Caco-2 (cell line): ENCODE data around the gene TAS2R50. TPM values are rescaled to one million over a fixed set of nuclear protein-coding genes. Genes with fewer than 3 reads are reported as not detected.

ENCODE experiments used
- BruUV-seq: library from RNA; stranded (reverse); fragments of 400-500 nt; replicated peaks from 2 replicates; lab custom pipeline; 2021; lab: Mats Ljungman, UMichigan
- CTCF ChIA-PET: fragments of 300-600 bp; sonication (Branson Sonifier 250); formaldehyde crosslinking; loops from one replicate; lab custom pipeline; 2022; ENCODE audit warnings: antibody characterized with exemption; lab: Charles Lee
- POLR2A ChIA-PET: fragments of 300-600 bp; sonication (Branson Sonifier 250); formaldehyde crosslinking; loops from one replicate; lab custom pipeline; 2022; ENCODE audit warnings: antibody characterized with exemption; lab: Charles Lee
- DNase-seq, 2 experiments: peaks; one replicate each; pipeline versions ENCODE4 v3.0.0 to v3.0.0-alpha.2; 2020 to 2022
- H3K27me3 ChIP-seq: replicated peaks from 2 replicates; pipeline ENCODE4 v1.6.0; 2011; ENCODE audit warnings: low read length; ENCODE audit not compliant: control insufficient read depth, insufficient read depth
- H3K36me3 ChIP-seq: 2 replicates; pipeline ENCODE4 v1.5.1; 2011; ENCODE audit warnings: low read length; ENCODE audit not compliant: control insufficient read depth, insufficient read depth
- H3K4me1 ChIP-seq: fragments of 250-450 bp; sonication (Bioruptor Pico); 2 replicates; pipeline ENCODE4 v1.5.1; 2020; ENCODE audit warnings: mild to moderate bottlenecking
- H3K4me3 ChIP-seq: 2 replicates; pipeline ENCODE4 v1.5.1; 2011; ENCODE audit warnings: low read depth, mild to moderate bottlenecking, control low read depth, low read length
- H3K9me3 ChIP-seq: fragments of 250-450 bp; sonication (Bioruptor Pico); 2 replicates; pipeline ENCODE4 v1.5.1; 2020; ENCODE audit warnings: mild to moderate bottlenecking, moderate library complexity
- H3K27ac Mint-ChIP-seq: one replicate; pipeline ENCODE4 v1.8.0; 2022; ENCODE audit warnings: mixed read lengths; ENCODE audit not compliant: unreplicated experiment
- H3K27me3 Mint-ChIP-seq: one replicate; pipeline ENCODE4 v1.8.0; 2022; ENCODE audit warnings: mixed read lengths; ENCODE audit not compliant: insufficient read depth, unreplicated experiment
- H3K36me3 Mint-ChIP-seq: one replicate; pipeline ENCODE4 v1.8.0; 2022; ENCODE audit warnings: mild to moderate bottlenecking, mixed read lengths; ENCODE audit not compliant: insufficient read depth, unreplicated experiment
- H3K4me1 Mint-ChIP-seq: one replicate; pipeline ENCODE4 v1.8.0; 2022; ENCODE audit warnings: low read depth, mixed read lengths; ENCODE audit not compliant: unreplicated experiment
- H3K4me3 Mint-ChIP-seq: one replicate; pipeline ENCODE4 v1.8.0; 2022; ENCODE audit warnings: mild to moderate bottlenecking, moderate library complexity, mixed read lengths; ENCODE audit not compliant: unreplicated experiment
- H3K9me3 Mint-ChIP-seq: one replicate; pipeline ENCODE4 v1.8.0; 2022; ENCODE audit warnings: mixed read lengths; ENCODE audit not compliant: unreplicated experiment
- CTCF ChIP-seq, 2 experiments: fragments of 200-600 bp in 1 of 2; IDR thresholded peaks; 1 replicate in 1 of 2; 2 replicates in 1 of 2; pipeline versions ENCODE4 v1.5.1 to v1.8.0; 2011 to 2022; ENCODE audit warnings: antibody characterized with exemption in 1 of 2, control low read depth in 1 of 2, inconsistent platforms in 1 of 2, low read depth in 1 of 2, low read length in 1 of 2, mild to moderate bottlenecking in 1 of 2, moderate library complexity in 1 of 2; ENCODE audit not compliant: insufficient read depth in 1 of 2, severe bottlenecking in 1 of 2, unreplicated experiment in 1 of 2
- intact Hi-C: fragments of 100-400 bp; cut with micrococcal nuclease; formaldehyde crosslinking; loops from one replicate; pipeline ENCODE4 v1.10.0; 2022; ENCODE audit not compliant: unreplicated experiment
- total RNA-seq: library from RNA; stranded (reverse); gene quantifications from 2 replicates; pipeline ENCODE4 v1.2.3, GENCODE V29; 2022

Gene TAS2R50
- total RNA-seq, 1 experiment from 2014 or later = 2.2 TPM

- Histone ChIP-seq H3K4me1 (no peaks in the 10 kb centered on the region), H3K27me3 (no peaks in the 10 kb centered on the region), H3K36me3 (peaks cover 3% of the 10 kb centered on the region), H3K9me3 (no peaks in the 10 kb centered on the region), H3K4me3 (no peak overlapping the region)
- H3K36me3 Mint-ChIP-seq = peaks cover 21% of the 10 kb centered on the region
- peaks cover 12% of the 10 kb centered on the region for H3K9me3 Mint-ChIP-seq
- no peak overlapping the region for H3K4me3 Mint-ChIP-seq
- peak in 1 of 2 experiments; percentile 58 for DNase-seq
- ChIA-PET CTCF (interaction anchor here (1.2 to 1.6 kb wide), 2 partner anchors 134 to 173 kb away, joined by 4 to 6 read pairs; no protein-coding TSS in a partner anchor), POLR2A (interaction anchor here (0.5 kb wide), 1 partner anchor 1761 kb away, joined by 7 read pairs; no protein-coding TSS in a partner anchor)
- no peaks in the 10 kb centered on the region for H3K4me1 Mint-ChIP-seq
- peak; percentile 36 to 45 for TF ChIP-seq CTCF (IDR thresholded peaks at IDR 0.05; ENCODE audit: insufficient read depth in 1 of 2, low read depth in 1 of 2, low read length in 1 of 2, severe bottlenecking in 1 of 2, unreplicated experiment in 1 of 2)
- no peaks in the 10 kb centered on the region for H3K27me3 Mint-ChIP-seq
- intact Hi-C loops = no loop called here
- no TSS peak for BruUV-seq
- H3K27ac Mint-ChIP-seq = no peak overlapping the region
Observed at GRCh38 chr12:11026118-11026517, 39.4 kb upstream of the TAS2R50 start.

GRCh38 chr12:11023387-11023786 is 36.7 kb upstream of the TAS2R50 start:
- Mint-ChIP-seq H3K9me3 (peaks cover 12% of the 10 kb centered on the region), H3K27me3 (no peaks in the 10 kb centered on the region), H3K36me3 (peaks cover 15% of the 10 kb centered on the region), H3K4me3 (no peak overlapping the region), H3K27ac (no peak overlapping the region), H3K4me1 (no peaks in the 10 kb centered on the region)
- intact Hi-C loops = no loop called here
- Histone ChIP-seq H3K4me3 (no peak overlapping the region), H3K36me3 (peaks cover 5% of the 10 kb centered on the region), H3K4me1 (no peaks in the 10 kb centered on the region), H3K9me3 (no peaks in the 10 kb centered on the region), H3K27me3 (no peaks in the 10 kb centered on the region)
- no TSS peak for BruUV-seq
- TF ChIP-seq CTCF (IDR thresholded peaks at IDR 0.05; ENCODE audit: insufficient read depth in 1 of 2, low read depth in 1 of 2, low read length in 1 of 2, severe bottlenecking in 1 of 2, unreplicated experiment in 1 of 2) = no peak
- ChIA-PET POLR2A (no interaction called here), CTCF (no interaction called here)
- DNase-seq = no peak

GRCh38 chr12:11022520-11022919 is 35.8 kb upstream of the TAS2R50 start, which contains the start of gene TAS2R19:
Gene TAS2R19, minus strand, starts transcription at chr12:11022620. Its CDS starts 49 bp downstream, at chr12:11022571.
- H3K4me1 ChIP-seq = no peaks in the 10 kb centered on the region
- peaks cover 11% of the 10 kb centered on the region for H3K36me3 Mint-ChIP-seq
- H3K4me3 ChIP-seq = no peak within 1 kb of the TSS
- ChIA-PET CTCF (no interaction called here), POLR2A (no interaction called here)
- H3K4me3 Mint-ChIP-seq = no peak within 1 kb of the TSS
- no TSS peak for BruUV-seq
- H3K27ac Mint-ChIP-seq = no peak within 1 kb of the TSS
- no peak for DNase-seq
- intact Hi-C loops = no loop called here
- H3K36me3 ChIP-seq = peaks cover 2% of the 10 kb centered on the region; the same call in 1 of the 2 replicates
- no peaks in the 10 kb centered on the region for H3K27me3 ChIP-seq
- no peaks in the 10 kb centered on the region for H3K9me3 ChIP-seq
- no peak for TF ChIP-seq CTCF (IDR thresholded peaks at IDR 0.05; ENCODE audit: insufficient read depth in 1 of 2, low read depth in 1 of 2, low read length in 1 of 2, severe bottlenecking in 1 of 2, unreplicated experiment in 1 of 2)
- H3K4me1 Mint-ChIP-seq = no peaks in the 10 kb centered on the region
- no peaks in the 10 kb centered on the region for H3K27me3 Mint-ChIP-seq
- peaks cover 12% of the 10 kb centered on the region for H3K9me3 Mint-ChIP-seq
